DMS 273 treated with DMSO at 0.1 percent for 48 hours (cell line): Measurements from ENCODE around the gene ABCD3.
"Not testable (repeated sequence)": the region's sequence is repeated elsewhere in the genome, so short reads cannot be mapped to it uniquely, and the experiment has no call there.

Experiments
- DNase-seq: peaks from one replicate; lab custom pipeline; 2025; lab: John Stamatoyannopoulos, UW

ABCD3 gene

GRCh38 chr1:94413311-94413710 is 4.9 kb upstream of the ABCD3 start:
- DNase-seq, result no peak

- DNase-seq, result no peak
Observed at GRCh38 chr1:94416901-94417727, 1.1 kb upstream of the ABCD3 start.

GRCh38 chr1:94417728-94417977 is 536 bp upstream of the ABCD3 start:
- DNase-seq, result no peak

- DNase-seq, result no peak
Observed at GRCh38 chr1:94418664-94419655, 771 bp downstream of the ABCD3 start.

GRCh38 chr1:94422115-94422820 is 4.1 kb downstream of the ABCD3 start:
- DNase-seq, result no peak

- no peak for DNase-seq
Observed at GRCh38 chr1:94425821-94426484, 7.8 kb downstream of the ABCD3 start.

GRCh38 chr1:94426485-94426870 is 8.3 kb downstream of the ABCD3 start:
- not testable (repeated sequence) for DNase-seq

- DNase-seq, result no peak
Observed at GRCh38 chr1:94428441-94428840, 10.3 kb downstream of the ABCD3 start.

GRCh38 chr1:94428927-94429528 is 10.8 kb downstream of the ABCD3 start:
- DNase-seq, result not testable (repeated sequence)

- DNase-seq, result not testable (repeated sequence)
Observed at GRCh38 chr1:94430066-94430465, 11.9 kb downstream of the ABCD3 start.

- no peak for DNase-seq
Observed at GRCh38 chr1:94433866-94434265, 15.7 kb downstream of the ABCD3 start.

- no peak for DNase-seq
Observed at GRCh38 chr1:94434365-94435045, 16.3 kb downstream of the ABCD3 start.

GRCh38 chr1:94438692-94439276 is 20.6 kb downstream of the ABCD3 start:
- no peak for DNase-seq

- DNase-seq, result no peak
Observed at GRCh38 chr1:94440088-94440487, 21.9 kb downstream of the ABCD3 start.

- DNase-seq, result not testable (repeated sequence)
Observed at GRCh38 chr1:94443067-94443466, 24.9 kb downstream of the ABCD3 start.

GRCh38 chr1:94444819-94445218 is 26.6 kb downstream of the ABCD3 start:
- not testable (repeated sequence) for DNase-seq

GRCh38 chr1:94445733-94446132 is 27.5 kb downstream of the ABCD3 start:
- DNase-seq, result not testable (repeated sequence)

GRCh38 chr1:94446177-94446576 is 28.0 kb downstream of the ABCD3 start:
- not testable (repeated sequence) for DNase-seq

GRCh38 chr1:94448741-94449140 is 30.6 kb downstream of the ABCD3 start:
- DNase-seq, result not testable (repeated sequence)

GRCh38 chr1:94456736-94457135 is 38.5 kb downstream of the ABCD3 start:
- DNase-seq, result no peak
